ENCODE data around the gene RABGAP1L.

DNA sequence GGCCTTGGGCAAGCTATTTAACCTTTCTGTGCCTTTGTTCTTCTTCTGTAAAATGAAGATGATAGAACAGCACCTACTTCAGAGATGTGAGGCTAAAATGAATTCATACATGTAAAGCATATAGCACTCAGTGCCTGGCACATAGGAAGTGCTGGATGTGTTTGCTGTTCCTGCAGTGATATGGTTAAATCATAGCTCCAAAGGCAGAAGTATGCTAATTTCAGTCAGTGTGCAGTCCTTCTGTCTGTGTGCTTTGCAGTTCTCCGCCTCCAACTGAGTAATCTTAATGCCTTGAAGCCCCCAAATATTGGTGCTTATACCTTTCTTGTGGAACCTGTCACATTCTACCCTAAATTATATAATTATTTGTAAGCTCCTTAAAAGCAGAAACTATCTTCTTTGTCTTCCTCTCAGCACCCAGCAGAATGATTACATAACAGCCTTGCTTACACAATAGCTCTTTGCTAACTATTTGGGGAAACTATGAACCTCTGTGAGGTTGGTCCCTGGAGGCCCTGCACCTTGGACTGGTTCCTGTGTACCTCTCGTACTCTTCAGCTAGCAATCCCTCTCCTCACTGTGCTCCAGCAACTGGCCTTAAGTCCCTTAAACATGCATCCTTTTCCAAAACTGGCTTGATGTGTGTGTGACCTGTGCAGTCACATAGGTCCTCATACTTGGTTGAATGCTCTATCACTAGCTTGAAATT is 783.4 kb downstream of the RABGAP1L start:
- no peak for TF ChIP-seq CTCF (IDR thresholded peaks at IDR 0.05; ENCODE audit: low read depth, low read length)
- no peak for TF ChIP-seq EZH2phosphoT487 (IDR thresholded peaks at IDR 0.05; ENCODE audit: low read depth)
